Suprapubic skin (tissue), 3 donors: ENCODE data around the gene CRKL.

Experiments
- POLR2A ChIP-seq, 2 donors: fragments of 450-650 bp; IDR thresholded peaks; one replicate each; pipeline ENCODE4 v1.6.1; 2017; ENCODE audit warnings: antibody characterized with exemption in 2 of 2, mild to moderate bottlenecking in 2 of 2, moderate library complexity in 2 of 2
- TF ChIP-seq, protein P1 (sequence below), 2 donors: fragments of 200-600 bp in 1 of 2; fragments of 450-650 bp in 1 of 2; sonication (generic) in 1 of 2; IDR thresholded peaks; one replicate each; pipeline ENCODE4 v1.5.1; 2016 to 2019; ENCODE audit warnings: antibody characterized with exemption in 2 of 2, mild to moderate bottlenecking in 1 of 2, moderate library complexity in 1 of 2

DNA sequence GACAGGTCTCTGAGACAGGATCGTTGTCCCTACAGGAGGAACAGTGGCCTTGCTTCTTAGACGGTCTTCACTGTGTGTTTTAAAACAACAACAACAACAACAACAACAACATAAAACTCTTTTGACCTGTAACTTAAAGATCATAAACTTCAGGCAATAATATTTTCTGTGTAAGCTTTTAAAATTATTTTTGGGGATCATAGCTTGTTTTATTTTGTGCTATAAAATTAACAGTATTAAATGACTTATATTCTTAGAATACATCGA is 36.1 kb downstream of the CRKL start:
- TF ChIP-seq, protein P1, sequence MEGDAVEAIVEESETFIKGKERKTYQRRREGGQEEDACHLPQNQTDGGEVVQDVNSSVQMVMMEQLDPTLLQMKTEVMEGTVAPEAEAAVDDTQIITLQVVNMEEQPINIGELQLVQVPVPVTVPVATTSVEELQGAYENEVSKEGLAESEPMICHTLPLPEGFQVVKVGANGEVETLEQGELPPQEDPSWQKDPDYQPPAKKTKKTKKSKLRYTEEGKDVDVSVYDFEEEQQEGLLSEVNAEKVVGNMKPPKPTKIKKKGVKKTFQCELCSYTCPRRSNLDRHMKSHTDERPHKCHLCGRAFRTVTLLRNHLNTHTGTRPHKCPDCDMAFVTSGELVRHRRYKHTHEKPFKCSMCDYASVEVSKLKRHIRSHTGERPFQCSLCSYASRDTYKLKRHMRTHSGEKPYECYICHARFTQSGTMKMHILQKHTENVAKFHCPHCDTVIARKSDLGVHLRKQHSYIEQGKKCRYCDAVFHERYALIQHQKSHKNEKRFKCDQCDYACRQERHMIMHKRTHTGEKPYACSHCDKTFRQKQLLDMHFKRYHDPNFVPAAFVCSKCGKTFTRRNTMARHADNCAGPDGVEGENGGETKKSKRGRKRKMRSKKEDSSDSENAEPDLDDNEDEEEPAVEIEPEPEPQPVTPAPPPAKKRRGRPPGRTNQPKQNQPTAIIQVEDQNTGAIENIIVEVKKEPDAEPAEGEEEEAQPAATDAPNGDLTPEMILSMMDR (IDR thresholded peaks at IDR 0.05) = no peak
- no peak for TF ChIP-seq POLR2A (IDR thresholded peaks at IDR 0.05)
